ENCODE results near the gene UNC13B.

The UNC13B gene

DNA sequence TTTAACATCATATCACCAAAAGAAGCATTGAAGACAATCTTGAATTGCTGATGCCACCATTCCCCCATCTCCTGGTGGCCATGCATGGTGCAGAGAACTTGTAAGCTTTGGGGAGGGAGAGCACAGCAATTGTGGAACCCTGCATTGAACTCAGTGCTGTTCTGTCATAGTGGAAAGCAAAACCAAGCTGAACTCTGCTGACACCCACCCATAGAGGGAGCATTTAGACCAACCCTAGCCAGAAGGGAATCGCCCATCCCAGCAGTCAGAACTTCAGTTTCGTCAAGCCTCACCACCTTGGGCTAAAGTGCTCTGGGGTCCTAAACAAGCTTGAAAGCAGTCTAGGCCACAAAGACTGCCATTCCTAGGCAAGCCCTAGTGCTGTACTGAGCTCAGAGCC lies 290.7 kb downstream of the UNC13B start:
- no peak for DNase-seq

DNA sequence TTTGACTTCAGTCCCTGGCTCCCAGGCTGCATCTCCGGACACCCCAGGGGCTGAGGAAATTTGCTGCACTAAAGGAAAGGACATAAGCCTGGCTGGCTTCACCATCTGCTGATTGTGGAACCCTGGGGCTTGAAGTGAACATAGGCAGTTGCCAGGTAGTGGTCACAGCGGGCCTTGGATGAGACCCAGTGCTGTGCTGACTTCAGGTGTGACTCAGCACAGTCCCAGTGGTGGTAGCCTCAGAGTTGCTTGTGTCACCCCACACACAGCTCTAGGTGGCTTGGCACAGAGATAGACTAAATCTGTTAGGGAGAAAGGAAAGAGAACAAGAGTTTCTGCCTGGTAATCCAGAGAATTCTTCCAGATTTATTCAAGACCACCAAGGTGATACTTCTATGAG lies 292.0 kb downstream of the UNC13B start:
- DNase-seq: no peak
